ENCODE measurements around the gene SLC46A2. TPM values are rescaled to one million over a fixed set of nuclear protein-coding genes. Genes with fewer than 3 reads are reported as not detected.

Gene SLC46A2
- total RNA-seq, 1 experiment from 2014 or later, result not detected

DNA sequence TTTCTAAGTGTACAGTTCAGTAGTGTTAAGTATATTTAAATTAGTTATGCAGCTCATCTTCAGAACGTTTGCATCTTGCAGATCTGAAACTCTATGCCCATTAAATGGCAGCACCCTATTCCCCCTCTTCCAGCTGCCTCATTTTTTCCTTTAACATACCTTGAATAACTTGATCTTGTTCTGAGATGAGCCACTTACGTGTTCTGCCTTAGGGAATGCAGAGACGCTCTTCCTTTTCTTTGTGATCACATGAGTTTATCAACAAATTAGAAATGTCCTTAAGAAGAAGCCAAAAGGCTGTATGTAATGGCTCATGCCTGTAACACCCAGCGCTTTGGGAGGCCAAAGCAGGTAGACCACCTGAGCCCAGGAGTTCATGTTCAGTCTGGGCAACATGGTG lies 57.6 kb downstream of the SLC46A2 start:
- ChIA-PET POLR2A (no interaction called here), CTCF (no interaction called here), RAD21 (ENCODE audit: low non-redundant PET in 1 of 2, low total read pairs in 2 of 2, uncharacterized antibody in 2 of 2, unreplicated experiment in 2 of 2) (no interaction called here)
- no peaks in the 10 kb centered on the region for H3K36me3 ChIP-seq (ENCODE audit: control insufficient read depth in 1 of 2, insufficient read depth in 2 of 2, low read length in 2 of 2)
- H3K79me2 ChIP-seq (ENCODE audit: insufficient read depth, low read length), result no peaks in the 10 kb centered on the region
- H3K9me3 ChIP-seq (ENCODE audit: control insufficient read depth in 1 of 2, insufficient read depth in 1 of 2, low read depth in 1 of 2, low read length in 2 of 2), result no peaks in the 10 kb centered on the region
- H4K20me1 ChIP-seq (ENCODE audit: insufficient read depth), result no peaks in the 10 kb centered on the region
- no peak overlapping the region for H3K27ac ChIP-seq (ENCODE audit: low read depth, low read length)
- no peaks in the 10 kb centered on the region for H3K9me2 ChIP-seq (ENCODE audit: insufficient read depth)
- no peaks in the 10 kb centered on the region for H3K27me3 ChIP-seq (ENCODE audit: insufficient read depth, low read length)
- H2AFZ ChIP-seq (ENCODE audit: low read depth, low read length, poor library complexity, severe bottlenecking), result no peak overlapping the region
- H3K4me3 ChIP-seq (replicated peaks in 1 of 2; ENCODE audit: low read depth in 1 of 2, low read length in 2 of 2), result no peak overlapping the region
- no peak overlapping the region for H3K4me2 ChIP-seq (ENCODE audit: low read length)
- TF ChIP-seq SP1 (IDR thresholded peaks at IDR 0.05; ENCODE audit: low read depth) (no peak), REST (IDR thresholded peaks at IDR 0.05; ENCODE audit: low read depth) (no peak), ELF1 (IDR thresholded peaks at IDR 0.05; ENCODE audit: borderline replicate concordance, low read depth) (no peak), ZNF274 (IDR thresholded peaks at IDR 0.05; ENCODE audit: low read depth, low read length) (no peak), JUND (IDR thresholded peaks at IDR 0.05) (no peak), SRF (IDR thresholded peaks at IDR 0.05; ENCODE audit: low read depth) (no peak), YY1 (IDR thresholded peaks at IDR 0.05; ENCODE audit: extremely low read depth, insufficient replicate concordance, low read depth, low read length) (no peak), POLR2AphosphoS5 (IDR thresholded peaks at IDR 0.05; ENCODE audit: low read depth, low read length) (no peak)
- TF ChIP-seq, protein P1, sequence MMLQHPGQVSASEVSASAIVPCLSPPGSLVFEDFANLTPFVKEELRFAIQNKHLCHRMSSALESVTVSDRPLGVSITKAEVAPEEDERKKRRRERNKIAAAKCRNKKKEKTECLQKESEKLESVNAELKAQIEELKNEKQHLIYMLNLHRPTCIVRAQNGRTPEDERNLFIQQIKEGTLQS (IDR thresholded peaks at IDR 0.05), result no peak
- TF ChIP-seq, protein P2, sequence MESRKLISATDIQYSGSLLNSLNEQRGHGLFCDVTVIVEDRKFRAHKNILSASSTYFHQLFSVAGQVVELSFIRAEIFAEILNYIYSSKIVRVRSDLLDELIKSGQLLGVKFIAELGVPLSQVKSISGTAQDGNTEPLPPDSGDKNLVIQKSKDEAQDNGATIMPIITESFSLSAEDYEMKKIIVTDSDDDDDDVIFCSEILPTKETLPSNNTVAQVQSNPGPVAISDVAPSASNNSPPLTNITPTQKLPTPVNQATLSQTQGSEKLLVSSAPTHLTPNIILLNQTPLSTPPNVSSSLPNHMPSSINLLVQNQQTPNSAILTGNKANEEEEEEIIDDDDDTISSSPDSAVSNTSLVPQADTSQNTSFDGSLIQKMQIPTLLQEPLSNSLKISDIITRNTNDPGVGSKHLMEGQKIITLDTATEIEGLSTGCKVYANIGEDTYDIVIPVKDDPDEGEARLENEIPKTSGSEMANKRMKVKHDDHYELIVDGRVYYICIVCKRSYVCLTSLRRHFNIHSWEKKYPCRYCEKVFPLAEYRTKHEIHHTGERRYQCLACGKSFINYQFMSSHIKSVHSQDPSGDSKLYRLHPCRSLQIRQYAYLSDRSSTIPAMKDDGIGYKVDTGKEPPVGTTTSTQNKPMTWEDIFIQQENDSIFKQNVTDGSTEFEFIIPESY (IDR thresholded peaks at IDR 0.05; ENCODE audit: extremely low read depth, insufficient replicate concordance, low read length), result no peak
- intact Hi-C loops (cut with micrococcal nuclease), result no loop called here
- no peak overlapping the region for H3K9ac ChIP-seq (ENCODE audit: low read length)
- DNase-seq (ENCODE audit: low read depth, low spot score) (no peak), ATAC-seq (no peak)
- H3K4me1 ChIP-seq (ENCODE audit: control insufficient read depth in 1 of 2, insufficient read depth in 2 of 2, low read length in 2 of 2), result no peaks in the 10 kb centered on the region
- no TSS peak for BruUV-seq (replicated peaks)

Measured in HCT116 (cell line).